ENCODE results near the gene TAOK2.

TAOK2 gene

DNA sequence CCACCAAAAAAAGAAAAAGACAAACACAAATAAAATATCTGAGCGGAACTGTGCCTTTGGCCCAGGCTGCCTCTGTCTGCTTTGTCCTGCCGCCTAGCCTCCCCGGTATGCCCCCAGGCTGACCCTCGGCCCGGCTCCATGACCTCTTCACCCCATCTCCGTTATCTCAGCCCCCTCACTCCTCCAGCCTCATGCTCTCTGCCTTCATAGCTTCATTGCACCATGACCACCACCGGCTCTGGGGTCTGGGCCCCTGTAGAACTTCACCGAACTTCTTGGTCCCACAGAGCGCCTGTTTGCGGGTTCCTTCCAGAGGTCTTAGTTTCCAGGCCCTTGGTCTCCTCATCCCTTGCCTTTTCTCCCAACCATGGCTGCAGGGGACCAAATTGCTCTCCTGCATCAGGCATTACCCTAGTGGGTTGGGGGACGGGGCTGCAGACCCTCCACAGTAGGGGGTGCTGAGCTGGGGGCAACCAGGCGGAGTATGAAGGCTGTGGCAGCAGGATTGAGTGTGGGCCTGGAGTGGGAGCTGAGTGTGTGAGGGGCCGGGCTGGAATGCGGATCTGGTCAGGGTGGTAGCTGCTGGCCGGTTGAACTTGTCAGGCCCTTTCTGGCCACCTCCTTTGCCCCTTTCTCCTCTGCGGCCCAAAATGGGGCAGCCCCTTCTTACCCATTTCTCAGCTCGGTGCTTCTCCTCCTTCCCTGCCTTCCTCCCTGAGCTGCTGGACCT lies 14.8 kb downstream of the TAOK2 start:
- DNase-seq: no peak

DNA sequence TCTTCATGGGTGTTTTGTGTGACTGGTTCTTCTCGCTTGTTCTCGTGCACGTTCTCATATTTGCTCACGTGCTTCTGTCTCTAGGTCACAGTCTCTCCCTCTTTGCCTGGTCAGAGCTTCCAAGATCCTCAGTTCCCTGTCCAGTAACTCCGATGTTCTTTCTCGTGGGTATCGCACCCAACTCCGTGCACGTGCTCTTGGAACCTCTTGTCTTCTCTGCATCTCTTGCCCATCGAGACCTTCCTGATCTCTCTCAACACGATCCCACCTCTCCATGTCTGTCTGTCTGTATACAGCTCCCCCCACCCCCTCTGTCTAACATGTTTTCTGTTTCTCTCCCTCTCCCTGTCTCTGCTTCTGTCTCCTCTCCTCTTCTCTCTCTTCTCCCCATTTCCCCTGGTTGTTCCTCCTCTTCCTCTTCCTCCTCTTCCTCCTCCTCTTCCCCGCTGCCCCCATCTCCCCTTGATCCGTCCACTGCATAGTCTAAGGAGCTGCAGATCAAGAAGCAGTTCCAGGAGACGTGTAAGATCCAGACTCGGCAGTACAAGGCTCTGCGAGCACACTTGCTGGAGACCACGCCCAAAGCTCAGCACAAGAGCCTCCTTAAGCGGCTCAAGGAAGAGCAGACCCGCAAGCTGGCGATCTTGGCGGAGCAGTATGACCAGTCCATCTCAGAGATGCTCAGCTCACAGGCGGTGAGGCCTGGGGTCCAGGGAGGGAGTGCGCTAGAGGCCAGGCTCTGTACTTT lies 15.6 kb downstream of the TAOK2 start:
- no peak for DNase-seq

GRCh38 chr16:29990034-29990433 lies 16.4 kb downstream of the TAOK2 start:
- DNase-seq: no peak

DNA sequence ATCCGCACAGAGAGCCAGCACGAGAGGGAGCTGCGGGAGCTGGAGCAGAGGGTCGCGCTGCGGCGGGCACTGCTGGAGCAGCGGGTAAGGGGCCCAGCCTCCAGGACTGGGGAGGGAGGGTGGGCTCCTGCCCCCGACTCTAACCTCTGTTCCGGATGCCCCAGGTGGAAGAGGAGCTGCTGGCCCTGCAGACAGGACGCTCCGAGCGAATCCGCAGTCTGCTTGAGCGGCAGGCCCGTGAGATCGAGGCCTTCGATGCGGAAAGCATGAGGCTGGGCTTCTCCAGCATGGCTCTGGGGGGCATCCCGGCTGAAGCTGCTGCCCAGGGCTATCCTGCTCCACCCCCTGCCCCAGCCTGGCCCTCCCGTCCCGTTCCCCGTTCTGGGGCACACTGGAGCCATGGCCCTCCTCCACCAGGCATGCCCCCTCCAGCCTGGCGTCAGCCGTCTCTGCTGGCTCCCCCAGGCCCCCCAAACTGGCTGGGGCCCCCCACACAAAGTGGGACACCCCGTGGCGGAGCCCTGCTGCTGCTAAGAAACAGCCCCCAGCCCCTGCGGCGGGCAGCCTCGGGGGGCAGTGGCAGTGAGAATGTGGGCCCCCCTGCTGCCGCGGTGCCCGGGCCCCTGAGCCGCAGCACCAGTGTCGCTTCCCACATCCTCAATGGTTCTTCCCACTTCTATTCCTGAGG lies 17.4 kb downstream of the TAOK2 start:
- no peak for DNase-seq

DNA sequence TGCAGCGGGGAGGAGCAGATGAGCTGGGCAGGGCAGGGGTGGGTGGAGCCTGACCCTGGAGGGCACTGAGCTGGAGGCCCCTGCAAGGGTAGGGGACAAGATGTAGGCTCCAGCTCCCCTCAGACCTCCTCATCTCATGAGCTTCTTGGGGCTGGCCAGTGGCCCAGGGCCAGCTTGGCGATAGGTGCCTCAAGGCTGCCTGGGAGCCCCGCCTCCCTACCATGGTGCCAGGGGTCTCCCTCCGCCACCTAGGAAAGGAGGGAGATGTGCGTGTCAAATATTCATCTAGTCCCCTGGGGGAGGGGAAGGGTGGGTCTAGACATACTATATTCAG lies 17.9 kb downstream of the TAOK2 start:
- DNase-seq: no peak

- no peak for DNase-seq
Observed at GRCh38 chr16:29992344-29992967, 18.8 kb downstream of the TAOK2 start.

DNA sequence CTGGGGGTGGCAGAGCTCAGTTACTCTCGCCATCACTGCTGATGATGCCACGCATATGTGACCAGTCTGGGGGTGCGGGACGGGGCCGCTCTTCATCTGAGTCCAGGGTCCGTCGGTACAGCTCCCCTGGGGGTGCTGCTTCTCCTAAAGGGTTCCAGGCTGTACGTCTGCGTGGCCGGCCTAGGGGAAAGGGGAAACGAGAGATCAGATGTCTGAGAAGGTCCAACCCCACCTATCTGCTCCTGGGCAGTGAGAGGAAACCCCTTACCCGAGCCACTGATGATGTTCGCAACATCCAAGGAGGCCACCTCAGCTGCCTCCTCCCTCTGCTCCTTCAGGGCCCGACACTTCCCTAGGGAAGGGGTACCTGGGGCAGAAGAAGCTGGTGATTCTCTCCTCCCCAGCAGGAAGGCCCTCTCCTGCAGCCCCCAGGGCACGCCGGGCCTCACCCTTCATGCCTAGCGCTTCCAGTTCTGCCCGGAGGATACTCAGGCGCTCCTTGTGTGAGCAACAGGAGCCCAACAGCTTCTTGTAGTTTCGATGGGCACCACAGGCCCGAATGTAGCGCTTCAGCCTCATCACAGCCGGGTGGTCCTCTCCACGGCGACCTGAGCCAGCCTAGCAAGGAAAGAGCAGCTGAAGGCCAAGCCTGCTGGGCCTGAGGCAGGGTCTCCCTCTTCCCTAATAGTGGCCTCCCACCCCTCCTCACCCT lies 19.7 kb downstream of the TAOK2 start:
- no peak for DNase-seq

- DNase-seq: no peak
Observed at GRCh38 chr16:29993903-29994599, 20.4 kb downstream of the TAOK2 start.

- no peak for DNase-seq
Observed at GRCh38 chr16:29994600-29995323, 21.1 kb downstream of the TAOK2 start.

DNA sequence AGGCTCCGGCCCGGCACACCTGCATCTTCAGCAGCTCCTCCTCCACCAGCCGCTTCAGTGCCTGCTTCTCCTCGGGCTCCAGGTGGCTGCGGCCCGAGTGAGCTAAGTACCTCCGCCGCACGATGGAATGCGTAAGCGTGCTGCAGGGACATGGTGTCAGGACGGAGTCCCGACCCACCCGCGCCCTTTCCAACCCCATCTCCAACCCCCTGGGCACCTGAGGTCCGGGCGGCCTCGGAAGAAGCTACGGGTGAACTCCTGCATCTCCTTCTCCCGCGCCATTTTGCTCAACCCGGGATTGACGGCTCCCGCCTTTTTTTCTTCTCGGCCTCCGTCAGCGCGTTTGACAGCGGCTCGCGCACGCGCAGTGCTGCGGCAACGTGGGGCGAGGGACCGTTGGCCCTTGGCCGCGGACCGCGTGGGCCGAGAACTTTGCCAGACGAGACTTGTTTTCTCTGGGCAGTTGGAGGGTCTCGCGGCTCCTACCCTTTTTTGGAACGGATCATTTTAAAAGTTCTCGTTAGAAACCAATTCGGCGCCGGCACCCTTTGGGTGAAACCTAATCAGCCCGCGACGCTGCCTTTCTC lies 21.7 kb downstream of the TAOK2 start, which contains the start of gene HIRIP3:
TSS of gene HIRIP3 (minus strand) at position 294 of the 587 bp plus-strand sequence. CDS start at position 282, 12 bp downstream.
- DNase-seq: peak; percentile 66

GRCh38 chr16:29995911-29996765 lies 22.5 kb downstream of the TAOK2 start, which contains the start of gene INO80E:
INO80E (plus strand) TSS chr16:29996241; CDS start chr16:29996311, 70 bp downstream.
- peak; percentile 90 for DNase-seq

GRCh38 chr16:29996766-29997250 lies 23.1 kb downstream of the TAOK2 start:
- no peak for DNase-seq

- no peak for DNase-seq
Observed at GRCh38 chr16:29999605-30000004, 25.9 kb downstream of the TAOK2 start.

DNA sequence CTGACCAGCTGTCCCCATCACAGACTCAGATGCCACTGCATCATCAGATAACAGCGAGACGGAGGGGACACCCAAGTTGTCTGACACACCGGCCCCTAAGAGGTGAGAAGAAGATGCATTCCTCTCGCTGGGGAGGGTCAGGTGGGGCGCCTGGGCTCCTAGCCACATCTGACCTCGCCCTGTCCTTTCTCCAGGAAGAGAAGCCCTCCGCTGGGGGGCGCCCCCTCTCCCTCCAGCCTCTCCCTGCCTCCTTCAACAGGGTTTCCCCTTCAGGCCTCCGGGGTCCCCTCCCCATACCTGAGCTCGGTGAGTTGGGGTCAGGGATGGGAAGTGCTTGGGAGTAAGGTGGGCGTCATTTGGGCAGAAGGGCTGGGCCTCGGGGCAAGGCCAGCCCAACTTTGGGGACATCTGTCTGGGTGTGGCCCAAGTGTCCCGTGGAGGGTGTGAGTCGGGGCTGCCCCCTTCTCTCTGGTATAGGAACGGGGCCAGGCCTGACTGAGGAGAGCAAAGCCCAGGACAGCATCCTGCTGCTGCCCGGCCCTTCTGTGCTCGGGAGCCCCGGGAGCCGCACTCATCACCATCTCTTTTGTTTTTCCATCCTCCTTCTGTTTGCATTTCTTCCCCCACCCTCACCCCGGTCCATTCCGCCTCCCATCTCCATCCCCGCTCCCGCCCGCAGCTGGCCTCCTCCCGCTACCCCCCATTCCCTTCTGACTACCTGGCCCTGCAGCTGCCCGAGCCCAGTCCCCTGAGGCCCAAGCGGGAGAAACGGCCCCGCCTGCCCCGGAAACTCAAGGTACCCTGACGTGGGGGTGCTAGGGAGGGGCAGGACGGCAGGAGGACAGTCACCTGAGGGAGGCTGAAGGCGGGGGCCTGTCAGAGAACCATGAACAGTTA lies 27.3 kb downstream of the TAOK2 start:
- DNase-seq: peak; percentile 66

- DNase-seq: no peak
Observed at GRCh38 chr16:30002614-30003346, 29.1 kb downstream of the TAOK2 start.

DNA sequence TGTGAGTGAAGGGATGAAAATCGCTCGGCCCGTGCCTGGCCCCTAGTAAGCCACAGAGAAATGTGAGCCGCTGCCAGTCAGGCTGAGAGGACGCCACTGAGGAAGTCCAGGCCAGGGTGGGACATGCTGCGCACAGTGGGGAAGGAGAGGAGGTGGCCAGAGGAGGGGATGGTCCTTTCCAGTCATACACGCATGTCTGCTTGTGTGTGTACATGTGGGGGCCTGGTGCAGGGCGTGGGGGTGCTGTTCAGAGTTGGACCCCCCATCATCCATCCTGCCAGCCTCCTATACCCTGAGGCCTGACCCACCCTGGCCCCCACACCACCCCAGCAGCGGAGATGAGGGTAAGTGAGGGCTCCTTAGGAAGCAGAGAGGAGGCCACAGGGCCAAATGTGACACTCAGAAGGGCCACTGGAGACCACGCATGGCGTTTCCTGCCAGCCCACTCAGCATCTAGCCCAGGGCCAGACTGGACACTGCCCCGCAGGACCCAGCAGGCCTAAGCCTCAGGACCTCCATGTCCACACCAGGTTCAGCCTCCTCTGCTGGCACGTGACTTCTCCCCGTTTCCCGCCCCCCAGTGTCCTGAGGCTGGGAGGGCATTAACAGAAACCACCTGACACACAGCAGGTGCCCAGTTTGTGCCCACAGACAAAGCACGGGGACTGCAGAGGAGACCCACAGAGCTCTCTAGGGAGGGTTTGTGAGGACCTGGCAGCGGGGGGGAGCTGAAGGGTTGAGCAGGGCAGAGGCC lies 30.2 kb downstream of the TAOK2 start:
- no peak for DNase-seq

- peak; percentile 56 for DNase-seq
Observed at GRCh38 chr16:30004424-30004776, 30.7 kb downstream of the TAOK2 start.
